Measurements from ENCODE around the gene ZNF598.
"Not testable (repeated sequence)": the region's sequence is repeated elsewhere in the genome, so short reads cannot be mapped to it uniquely, and the experiment has no call there.

The ZNF598 gene

DNA sequence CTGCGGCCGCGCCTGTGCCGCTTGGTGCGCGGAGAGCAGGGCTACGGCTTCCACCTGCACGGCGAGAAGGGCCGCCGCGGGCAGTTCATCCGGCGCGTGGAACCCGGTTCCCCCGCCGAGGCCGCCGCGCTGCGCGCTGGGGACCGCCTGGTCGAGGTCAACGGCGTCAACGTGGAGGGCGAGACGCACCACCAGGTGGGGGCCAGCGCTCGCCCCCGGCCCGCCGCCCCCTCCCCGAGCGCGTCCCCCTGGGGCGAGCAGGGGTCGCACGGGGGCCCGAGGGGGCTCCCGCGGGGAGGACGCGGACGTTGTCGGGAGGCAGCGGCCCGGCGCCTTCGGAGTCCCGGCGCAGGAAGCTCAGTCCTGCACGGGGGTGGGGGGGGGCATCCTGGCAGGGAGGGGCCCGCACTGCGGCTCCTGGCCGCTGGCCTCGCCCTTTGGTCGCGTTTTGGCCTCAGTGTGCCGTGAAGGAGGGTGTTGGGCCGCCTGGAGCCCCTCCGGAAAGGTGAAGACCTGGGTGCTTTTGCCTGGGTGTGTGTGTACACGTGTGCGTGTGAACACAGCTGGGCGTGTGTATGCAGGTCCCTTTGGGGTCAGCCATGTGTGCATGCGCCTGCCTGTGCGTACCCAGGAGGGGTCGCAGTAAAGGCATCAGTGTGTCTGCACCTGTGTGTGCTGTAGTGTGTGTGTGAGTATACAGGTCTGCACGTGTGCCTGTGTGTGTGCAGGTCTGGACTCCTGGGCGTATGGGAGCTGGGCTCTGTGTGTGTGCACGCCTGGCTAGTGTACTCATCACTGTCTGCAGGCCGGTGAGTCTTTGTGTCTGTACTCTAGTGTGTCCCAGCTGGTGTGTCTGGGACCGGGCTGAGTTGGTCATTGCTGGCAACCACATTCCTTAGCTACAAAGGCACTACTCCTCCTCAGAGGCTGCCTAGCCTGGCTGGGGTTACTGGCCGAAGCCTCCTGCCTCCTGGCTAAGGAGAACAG, 17.7 kb upstream of the ZNF598 start:
- DNase-seq = peak; percentile 19

DNA sequence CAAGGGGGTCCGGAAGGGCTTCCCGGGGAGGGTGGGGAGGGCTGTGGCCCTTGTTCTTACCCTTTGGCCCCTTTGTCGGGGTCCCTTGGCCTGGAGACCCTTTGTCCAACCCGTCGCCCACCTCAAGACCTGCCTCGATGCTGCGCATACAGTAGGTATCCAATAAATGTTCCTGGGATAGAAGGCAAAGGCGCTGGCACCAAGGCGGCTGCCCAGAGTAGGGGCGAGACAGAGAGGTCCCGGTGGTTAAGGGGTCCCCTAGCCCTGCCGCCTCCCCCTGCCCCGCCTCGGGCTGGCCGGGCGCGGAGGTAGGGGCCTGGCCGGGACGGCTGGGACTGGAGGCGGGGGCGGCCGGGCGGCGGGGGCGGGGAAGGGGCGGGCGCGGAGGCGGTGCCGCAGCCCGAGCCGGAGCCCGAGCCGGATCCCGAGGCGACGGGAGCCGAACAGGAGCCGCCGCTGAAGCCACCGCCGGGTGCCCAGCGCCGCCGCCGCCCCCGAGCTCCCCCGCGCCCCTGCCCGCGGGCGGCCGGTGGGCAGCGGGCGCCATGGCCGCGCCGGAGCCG, 16.9 kb upstream of the ZNF598 start, which contains the start of gene NHERF2:
Gene NHERF2, plus strand, starts transcription at position 442 of the 563 bp plus-strand sequence. Its CDS starts 104 bp downstream, at position 546.
- DNase-seq = no peak

GRCh38 chr16:2025878-2026460, 16.3 kb upstream of the ZNF598 start:
- DNase-seq = no peak

DNA sequence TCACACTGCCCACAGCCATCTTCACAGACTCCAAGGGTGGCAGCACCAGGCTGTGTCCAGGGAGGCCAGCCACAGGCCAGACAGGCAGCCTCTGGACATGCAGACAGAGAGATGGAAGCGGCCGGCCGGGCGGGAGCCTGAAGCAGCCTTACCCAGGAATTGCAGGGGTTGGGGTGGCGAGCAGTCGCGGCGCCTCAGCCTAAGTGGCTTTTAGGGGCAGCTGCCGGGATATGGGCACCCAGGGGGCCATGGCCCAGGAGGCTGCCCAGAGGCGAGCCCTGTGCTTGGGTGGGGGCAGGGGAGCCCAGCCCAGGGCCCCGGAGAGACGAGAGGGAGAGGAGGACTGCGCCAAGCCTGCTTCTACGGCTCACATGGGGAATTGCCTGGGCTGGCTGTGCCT, 15.6 kb upstream of the ZNF598 start:
- DNase-seq = no peak

GRCh38 chr16:2024032-2024420, 14.4 kb upstream of the ZNF598 start:
- DNase-seq = no peak

- DNase-seq = peak; percentile 85
Observed at GRCh38 chr16:2023092-2024031, 13.7 kb upstream of the ZNF598 start.

- no peak for DNase-seq
Observed at GRCh38 chr16:2022723-2023091, 13.1 kb upstream of the ZNF598 start.

- DNase-seq = no peak
Observed at GRCh38 chr16:2019921-2020831, 10.6 kb upstream of the ZNF598 start.

- peak; percentile 51 for DNase-seq
Observed at GRCh38 chr16:2019518-2019920, 9.9 kb upstream of the ZNF598 start, which contains the start of gene NPW. NPW (plus strand) TSS chr16:2019785.

DNA sequence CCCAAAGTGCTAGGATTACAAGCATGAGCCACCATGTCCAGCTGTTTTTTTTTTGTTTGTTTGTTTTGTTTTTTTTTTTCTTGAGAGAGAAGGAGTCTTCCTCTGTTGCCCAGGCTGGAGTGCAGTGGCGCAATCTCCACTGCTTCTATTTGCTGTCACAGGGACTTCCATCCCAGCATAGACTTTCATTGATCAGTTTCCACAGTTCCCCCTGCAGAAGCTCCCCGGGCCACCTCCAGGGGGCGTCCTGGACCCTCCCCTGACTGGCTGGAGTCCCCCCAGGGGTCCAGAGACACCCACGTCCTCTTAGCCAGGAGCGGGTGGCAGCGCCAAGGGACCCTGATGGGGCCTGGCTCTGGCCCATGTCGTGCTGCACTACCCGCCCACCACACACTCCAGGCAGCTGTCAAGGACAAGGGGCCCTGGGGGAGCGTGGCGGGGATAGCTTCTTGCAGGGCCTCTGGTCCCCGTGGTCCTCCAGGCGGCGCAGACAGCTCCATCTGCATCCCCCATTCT, 6.8 kb upstream of the ZNF598 start:
- no peak for DNase-seq

DNA sequence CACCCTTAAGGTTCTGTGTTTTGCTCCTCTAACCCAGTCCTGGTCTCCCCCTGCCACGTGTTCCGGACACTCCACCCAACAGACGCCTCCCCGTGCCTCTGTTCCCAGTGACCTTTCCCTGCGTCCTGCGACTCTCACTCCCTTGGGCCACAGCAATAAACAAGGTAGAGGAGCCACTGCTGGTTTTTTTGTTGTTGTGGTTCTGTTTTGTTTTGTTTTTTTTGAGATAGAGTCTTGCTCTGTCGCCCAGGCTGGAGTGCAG, 6.3 kb upstream of the ZNF598 start:
- no peak for DNase-seq

DNA sequence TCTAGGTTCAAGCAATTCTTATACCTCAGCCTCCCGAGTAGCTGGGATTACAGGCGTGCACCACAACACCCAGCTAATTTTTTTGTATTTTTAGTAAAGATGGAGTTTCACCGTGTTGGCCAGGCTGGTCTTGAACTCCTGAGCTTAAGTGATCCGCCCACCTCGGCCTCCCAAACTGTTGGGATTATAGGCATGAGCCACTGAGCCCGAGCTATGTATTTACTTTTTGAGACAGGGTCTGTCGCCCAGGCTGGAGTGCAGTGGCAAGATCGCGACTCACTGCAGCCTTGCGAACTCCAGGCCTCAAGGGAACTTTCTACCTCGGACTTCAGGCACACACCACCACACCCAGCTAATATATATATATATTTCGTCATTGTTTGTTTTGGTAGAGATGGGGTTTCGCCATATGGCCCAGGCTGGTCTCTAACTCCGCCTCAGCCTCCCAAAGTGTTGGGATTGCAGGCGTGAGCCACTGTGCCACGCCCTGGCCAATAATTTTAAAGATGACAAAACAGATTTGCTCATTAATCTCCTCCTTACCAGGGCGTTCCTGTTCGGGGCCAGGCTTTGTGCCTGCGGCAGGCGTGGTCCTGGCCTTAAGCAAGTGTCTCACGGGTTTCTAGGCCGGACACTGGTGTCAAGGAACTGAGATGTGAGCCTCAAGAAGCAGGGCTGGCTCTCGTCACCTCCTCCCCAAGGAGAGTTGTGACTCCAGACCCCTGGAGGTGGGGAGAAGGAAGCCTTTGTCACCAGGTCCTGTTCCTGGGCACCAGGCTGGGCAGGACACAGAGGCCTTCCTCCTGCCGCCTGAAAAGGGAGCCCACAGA, 5.7 kb upstream of the ZNF598 start:
- no peak for DNase-seq

DNA sequence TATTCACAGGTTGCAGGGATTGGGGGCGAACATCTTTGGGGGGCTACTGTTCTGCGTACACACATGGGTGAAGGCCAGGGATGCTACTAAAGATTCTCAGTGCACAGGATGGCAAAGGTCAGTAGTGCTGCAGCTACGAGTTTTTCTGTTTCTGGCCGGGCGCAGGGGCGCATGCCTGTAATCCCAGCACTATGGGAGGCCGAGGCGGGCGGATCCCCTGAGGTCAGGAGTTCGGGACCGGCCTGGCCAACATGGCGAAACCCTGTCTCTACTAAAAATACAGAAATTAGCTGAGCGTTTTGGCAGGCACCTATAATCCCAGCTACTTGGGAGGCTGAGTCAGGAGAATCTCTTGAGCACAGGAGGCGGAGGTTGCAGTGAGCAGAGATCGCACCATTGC, 3.9 kb upstream of the ZNF598 start:
- no peak for DNase-seq

- DNase-seq = not testable (repeated sequence)
Observed at GRCh38 chr16:2011726-2012125, 2.1 kb upstream of the ZNF598 start.

- no peak for DNase-seq
Observed at GRCh38 chr16:2009164-2009711, 383 bp downstream of the ZNF598 start.

DNA sequence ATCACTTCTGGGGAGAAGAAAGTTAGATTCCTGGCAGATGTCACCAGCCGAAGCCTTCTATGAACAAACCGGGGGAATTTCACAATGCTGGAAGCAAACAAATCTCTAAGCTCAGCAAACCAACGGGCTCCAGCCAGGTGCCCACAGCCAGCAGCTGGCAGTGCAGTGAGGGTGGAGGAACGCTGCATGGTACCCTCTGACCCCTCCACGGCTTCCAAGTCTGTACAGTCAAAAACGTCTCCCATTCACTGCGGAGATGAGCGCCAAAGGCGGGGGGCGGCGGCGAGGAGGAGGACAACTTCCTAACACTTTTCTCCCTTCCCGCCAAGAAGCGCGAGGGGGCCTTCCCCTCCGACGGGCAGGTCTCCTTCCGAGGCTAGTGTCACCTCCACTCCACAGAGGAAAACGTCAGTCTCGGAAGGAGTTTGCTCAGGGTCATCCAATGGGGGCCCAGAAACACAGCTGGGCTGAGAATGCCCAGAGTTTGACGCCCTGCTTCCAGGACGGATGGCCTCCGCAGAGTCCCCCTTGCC, 924 bp downstream of the ZNF598 start:
- DNase-seq = no peak

DNA sequence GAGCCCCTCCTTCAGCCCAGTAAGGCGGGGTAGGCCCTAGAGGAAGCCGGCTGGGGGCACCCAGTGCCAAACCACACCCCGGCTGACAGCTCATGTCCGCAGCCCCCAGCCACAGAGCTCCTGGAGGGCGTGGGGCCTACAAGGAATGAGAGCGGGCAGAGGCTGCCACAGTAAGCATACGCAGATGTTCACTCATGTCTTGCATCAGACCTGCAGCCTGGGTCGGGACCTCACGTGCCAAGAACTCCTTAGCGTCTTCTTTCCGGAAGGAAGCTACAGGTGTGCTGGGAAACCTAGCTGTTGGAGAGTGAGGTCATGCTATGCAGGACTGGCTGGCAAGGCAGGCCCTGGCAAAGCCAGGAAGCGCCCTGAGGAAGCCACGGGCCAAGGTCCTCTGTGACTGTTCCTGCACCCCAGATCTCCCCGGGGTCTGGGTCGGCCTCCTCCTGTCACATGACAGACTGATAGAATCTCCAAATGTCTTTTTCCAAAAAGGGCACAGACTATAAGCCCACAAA, 1.6 kb downstream of the ZNF598 start:
- no peak for DNase-seq

- no peak for DNase-seq
Observed at GRCh38 chr16:2007081-2007836, 2.4 kb downstream of the ZNF598 start.

GRCh38 chr16:2006317-2006716, 3.3 kb downstream of the ZNF598 start:
- DNase-seq = no peak

Data from DMS79 (cell line).